Cardiac septum (tissue), 1 donor: ENCODE measurements around the gene FBF1. TPM values are rescaled to one million over a fixed set of nuclear protein-coding genes. Genes with fewer than 3 reads are reported as not detected.
"Not testable (repeated sequence)": the region's sequence is repeated elsewhere in the genome, so short reads cannot be mapped to it uniquely, and the experiment has no call there.

Experiments used
- DNase-seq: peaks from one replicate; pipeline ENCODE4 v3.0.0-alpha.2; 2020; ENCODE audit warnings: low spot score
- intact Hi-C: fragments of 100-400 bp; cut with DNase I; formaldehyde crosslinking; loops from one replicate; pipeline ENCODE4 v1.14.0; 2022
- total RNA-seq: library from RNA; stranded (reverse); fragmentation: NEBNext Ultra II Directional; extraction: Animal tissue kit (Norgen Biotek cat#: 25700); gene quantifications from one replicate; pipeline ENCODE4 v1.2.1, GENCODE V29; 2021
- donor health status: DM: no; HTN: no; CAD: no.

Gene FBF1
- total RNA-seq, 1 donor from 2014 or later = 5.2 TPM

DNA sequence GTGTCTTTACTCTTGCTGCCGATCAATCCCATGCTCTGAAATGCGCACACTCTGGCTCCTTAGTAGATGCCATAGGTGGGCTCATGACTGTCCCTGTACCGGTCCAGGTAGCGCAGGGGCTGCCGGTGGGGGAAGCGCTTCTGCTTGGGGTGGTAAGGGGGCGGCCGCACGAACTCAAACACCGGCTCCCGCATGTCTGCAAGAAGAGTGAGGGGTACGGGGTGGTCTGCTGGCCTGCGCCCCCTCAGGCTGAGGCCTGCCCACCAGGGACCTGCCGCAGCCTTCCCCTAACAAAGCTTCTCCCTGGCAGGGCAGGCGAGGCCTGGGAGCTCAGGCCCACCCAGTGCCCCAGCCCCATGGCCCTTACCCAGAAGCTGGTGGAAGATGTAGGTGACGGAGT lies 42.1 kb downstream of the FBF1 start:
- no peak for DNase-seq
- intact Hi-C loops = no loop called here

DNA sequence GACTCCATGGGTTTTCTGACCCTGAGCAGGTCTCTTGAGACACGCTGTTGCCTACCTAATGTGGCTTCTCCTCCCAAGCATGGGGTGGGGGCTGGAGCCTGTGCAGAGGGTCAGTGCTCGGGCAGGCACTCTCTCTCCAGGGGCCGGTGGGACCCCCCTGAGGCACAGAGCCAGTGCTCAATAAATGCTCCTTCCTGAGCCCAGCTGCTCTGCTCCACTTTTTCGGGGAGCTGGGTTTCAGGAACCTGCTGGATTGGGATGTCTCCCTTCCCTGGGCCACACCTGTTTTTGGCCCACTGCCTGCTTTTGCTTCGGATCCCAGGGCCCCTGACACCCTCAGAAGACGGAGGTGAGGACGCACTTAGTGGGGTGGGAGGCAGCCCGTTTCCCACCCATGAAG lies 42.8 kb downstream of the FBF1 start:
- intact Hi-C loops = no loop called here
- no peak for DNase-seq

DNA sequence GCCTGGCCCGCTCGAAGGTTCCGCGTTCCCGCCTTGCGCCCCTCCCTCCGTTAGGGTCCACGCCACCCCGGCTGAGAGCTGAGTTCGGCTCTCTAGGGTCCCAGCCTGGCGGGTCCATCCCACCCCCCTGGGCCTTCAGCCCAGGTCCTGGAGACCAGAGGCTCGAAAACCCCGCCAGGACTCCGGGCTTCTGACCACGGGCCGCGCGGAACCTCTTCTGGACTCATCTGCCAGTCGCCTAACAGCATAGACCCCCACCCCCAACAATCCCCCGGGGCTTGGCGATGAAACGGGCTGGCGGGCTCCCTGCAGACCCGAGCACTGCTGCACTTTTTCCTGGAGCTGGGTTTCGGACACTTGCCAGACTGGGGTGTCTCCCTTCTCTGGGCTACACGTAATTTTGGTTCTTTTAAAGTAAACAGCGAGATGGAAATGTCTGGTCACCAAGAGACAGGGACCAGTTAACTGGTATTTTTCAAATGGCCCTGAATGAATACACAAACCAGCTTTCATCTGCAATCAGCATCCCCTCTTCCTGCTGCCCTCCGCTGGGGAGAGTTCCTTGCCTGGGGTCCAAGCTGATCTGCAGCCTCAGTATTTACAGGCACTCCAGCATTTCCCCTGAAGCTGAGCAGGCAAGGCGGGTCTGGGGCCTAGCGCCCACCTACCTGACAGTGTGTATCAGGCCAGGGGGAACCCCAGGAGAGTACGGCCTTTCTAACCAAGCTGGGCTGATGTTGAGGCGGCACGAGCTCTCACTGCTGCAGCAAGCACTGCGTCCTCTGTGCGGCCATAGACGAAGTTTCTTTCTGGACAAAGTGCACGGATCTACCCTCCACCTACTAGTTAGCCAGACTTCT lies 43.5 kb downstream of the FBF1 start:
- no peak for DNase-seq
- intact Hi-C loops = loop anchor here (2.0 kb wide), 1 partner anchor 41 kb away; no protein-coding TSS in a partner anchor

DNA sequence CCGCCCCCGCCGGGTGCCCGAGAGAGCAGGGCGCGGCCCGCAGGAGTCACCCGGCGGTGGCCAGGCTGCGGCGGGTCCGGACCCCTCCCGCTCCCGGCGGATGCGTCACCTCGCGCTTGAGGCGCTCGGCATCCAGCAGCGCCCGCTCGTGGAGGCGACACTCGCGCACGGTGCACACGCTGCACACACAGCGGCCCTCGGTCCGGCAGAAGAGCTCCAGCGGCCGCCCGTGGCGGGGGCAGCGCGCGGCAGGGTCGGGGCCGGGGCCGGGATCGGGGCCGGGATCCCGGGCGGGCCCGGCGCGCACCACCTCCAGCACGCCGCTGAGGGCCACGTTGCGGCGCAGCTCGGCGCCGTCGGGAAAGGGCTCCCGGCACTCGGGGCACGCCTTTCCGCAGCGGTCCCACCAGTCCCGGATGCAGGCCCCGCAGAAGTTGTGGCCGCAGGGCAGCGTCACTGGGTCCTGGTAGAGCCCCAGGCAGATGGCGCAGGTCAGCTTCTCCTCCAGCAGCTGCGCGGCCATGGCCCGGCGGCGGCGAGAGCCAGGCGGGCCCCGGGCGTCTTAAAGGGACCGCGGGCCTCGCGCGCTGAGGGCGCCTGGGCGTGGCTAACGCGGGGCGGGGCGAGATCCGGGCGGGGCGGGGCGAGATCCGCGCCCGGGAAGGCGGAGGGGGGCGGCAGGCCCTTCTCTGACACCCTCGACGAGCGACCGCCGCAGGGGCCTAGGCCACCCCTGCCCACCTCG lies 44.3 kb downstream of the FBF1 start, which contains the start of gene TRIM65:
TRIM65 (minus strand) TSS at position 537 of the 745 bp plus-strand sequence; CDS start at position 523, 14 bp downstream.
- intact Hi-C loops = loop anchor here (1.0 to 2.0 kb wide), 2 partner anchors 19 to 40 kb away; no protein-coding TSS in a partner anchor
- peak; percentile 92 for DNase-seq

DNA sequence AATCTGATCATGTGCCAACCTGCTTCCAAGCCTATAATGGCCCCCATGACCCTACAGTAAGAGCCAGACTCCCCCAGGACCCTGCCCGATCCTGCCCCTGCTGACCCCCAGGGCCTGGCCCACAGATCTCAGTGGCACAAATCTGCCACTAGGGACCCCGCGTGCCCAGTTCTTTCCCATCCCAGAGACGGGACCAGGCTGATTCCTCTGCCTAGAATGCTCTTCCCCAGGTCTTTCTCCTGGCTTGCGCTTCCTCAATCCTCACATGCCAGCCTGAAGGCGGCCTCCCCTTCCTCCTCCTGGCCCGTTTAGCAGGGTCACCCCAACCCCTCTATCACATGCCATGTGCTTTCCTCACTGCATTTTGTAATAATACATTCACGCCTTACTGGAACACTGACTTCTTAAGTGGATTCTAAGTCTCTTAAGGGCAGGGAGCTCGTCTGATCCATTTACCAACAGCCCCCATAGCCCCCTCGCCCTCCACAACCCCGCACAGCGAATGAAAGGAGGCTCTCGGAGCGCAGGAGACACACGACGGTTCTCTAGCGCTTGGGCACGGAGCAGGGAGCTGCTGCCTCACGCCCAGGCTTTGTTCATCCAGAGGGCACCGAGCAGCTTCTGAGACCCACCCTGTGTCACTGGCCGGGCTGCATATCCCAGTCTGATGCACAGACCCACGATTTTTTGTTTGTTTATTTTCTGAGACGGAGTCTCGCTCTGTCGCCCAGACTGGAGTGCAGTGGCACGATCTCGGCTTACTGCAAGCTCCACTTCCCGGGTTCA lies 45.3 kb downstream of the FBF1 start:
- DNase-seq = no peak
- intact Hi-C loops = loop anchor here (1.0 to 2.0 kb wide), 2 partner anchors 18 to 39 kb away; no protein-coding TSS in a partner anchor

DNA sequence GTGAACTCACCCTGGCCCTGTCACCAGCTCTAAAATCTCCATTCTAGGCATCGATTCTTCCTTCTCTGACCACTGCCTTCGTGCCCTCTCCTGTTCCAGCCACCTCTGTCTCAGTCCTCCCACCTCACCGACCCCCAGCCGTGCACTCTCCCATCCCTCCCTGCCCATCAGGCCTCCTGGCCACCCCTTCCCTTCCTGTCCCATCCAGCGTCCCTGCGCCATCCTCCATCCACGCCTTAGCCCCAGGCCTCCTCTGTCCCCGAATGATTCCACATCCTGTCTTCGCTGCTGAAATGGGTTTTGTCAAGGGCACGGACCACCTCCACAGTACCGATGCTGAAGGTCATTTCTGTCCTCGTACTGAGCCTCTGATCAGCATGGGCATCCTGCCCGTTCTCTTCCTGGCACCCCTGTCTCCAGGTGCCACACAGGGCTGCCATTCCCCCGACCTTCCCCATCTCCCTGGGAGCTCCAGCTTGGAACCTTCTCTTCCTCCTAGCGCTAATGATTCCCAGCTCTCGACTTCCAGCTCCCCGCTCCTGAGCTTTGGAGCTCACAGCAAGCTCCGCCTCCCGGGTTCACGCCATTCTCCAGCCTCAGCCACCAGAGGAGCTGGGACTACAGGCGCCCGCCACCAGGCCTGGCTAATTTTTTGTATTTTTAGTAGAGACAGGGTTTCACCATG lies 46.7 kb downstream of the FBF1 start:
- DNase-seq = no peak
- intact Hi-C loops = no loop called here

DNA sequence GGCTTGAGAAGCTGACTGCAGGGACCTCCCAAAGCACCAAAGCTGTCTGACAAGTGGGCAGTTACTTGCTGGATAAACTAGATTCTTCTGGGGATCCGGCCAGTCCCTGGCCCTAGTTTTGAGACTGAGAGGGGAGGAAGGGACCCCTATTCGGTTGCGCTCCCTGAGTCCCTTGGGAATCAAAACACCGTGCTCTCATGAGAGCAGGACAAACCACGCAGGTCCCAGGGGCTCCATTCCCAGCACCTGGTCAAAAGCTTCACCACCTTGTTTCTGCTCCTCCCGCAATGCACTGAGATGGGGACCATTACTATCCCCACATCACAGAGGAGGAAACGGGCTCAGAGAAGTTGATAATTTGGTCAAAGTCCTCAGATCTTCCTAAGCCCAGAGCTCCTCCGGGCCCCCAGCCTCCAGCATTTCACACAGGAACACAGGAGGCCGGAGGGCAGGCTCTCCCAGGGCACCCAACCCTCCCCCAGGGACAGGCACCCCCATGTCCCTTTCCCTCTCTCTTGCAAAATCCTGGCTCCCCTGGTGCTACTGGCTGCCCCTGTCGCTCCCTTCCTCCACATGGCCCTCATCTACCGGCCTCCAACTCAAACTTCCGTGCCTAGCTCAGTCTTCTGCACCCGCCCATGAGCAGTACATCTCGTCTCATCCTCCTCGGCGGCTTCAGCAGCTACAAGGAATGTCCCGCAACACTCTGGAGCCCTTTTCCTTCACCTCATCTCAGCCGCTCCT lies 47.4 kb downstream of the FBF1 start:
- DNase-seq = no peak
- intact Hi-C loops = no loop called here

DNA sequence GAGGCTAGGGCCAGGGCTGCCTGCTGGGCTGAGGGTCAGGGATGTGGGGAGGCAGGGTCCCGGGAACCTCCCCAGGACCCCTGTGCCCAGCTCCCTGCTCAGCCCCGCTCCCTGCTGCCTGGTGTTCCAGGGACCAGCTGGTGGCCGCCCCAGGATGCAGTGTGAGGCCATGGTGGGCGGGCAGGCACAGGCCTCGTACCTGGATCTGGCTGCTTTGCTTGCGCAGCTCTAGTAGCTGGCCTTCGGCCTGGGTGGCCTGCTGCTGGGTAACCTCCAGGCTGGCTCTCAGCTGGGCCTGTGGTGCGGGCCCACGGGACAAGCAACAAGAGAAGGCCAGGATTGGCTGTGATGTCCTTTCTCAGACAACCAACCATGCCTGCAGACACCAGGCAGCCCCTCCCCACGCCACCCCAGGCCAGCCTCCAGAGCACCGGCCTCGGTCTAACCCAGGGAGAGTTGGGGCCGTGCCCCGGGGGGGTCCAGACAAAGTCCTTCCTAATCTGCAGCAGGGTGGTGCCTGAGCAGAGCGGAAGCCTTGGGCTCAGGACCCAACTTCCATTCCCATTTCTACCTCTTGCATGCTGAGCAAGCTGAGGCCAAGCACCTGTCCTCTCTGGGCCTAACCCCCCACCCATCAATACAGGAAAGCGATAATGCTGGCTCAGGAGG lies 48.2 kb downstream of the FBF1 start:
- DNase-seq = no peak
- intact Hi-C loops = no loop called here

DNA sequence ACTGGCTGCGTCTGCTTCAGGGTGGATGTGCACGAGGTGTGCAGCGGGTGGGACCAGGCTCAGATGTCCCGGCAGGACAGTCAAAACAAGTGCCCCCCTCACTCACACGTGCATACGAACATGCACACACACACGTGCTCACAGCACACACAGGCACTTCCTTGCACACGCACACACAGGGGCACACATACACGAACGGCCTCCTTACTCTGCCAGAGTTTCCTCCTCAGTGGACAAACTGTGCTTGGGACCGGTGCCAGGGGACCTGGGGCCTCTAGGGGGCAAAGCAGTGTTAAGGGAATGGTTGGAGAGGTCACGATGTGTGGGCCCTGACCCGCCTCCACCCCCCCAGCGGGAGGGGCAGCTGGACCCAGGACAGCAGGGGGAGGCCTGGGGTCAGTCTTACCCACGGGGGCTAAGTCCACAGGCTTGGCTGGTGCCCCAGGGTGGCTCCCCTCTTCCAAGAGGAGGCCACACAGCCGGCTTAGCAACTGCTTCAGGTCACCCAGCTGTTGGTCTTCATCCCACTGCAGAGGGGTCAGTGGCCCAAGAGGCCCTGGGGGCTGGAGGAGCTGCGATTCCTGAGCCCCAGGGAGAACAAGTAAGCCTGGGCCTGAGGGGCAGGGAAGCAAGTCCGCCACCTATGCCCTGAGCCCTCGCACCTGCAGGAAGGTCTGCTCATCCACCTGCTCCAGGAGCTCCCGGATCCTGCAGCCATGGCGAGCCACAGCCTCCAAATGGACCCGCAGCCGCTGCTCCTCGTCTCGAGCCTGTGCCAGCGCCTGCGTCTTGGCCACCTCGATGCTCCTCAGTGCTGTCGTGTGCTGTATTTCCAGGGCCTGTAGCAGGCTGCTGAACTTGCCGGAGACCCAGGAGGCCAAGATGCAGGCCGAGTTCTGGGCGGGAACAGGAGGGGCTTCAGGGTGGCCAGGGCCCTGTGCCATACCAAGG lies 49.0 kb downstream of the FBF1 start:
- DNase-seq = no peak
- intact Hi-C loops = no loop called here

DNA sequence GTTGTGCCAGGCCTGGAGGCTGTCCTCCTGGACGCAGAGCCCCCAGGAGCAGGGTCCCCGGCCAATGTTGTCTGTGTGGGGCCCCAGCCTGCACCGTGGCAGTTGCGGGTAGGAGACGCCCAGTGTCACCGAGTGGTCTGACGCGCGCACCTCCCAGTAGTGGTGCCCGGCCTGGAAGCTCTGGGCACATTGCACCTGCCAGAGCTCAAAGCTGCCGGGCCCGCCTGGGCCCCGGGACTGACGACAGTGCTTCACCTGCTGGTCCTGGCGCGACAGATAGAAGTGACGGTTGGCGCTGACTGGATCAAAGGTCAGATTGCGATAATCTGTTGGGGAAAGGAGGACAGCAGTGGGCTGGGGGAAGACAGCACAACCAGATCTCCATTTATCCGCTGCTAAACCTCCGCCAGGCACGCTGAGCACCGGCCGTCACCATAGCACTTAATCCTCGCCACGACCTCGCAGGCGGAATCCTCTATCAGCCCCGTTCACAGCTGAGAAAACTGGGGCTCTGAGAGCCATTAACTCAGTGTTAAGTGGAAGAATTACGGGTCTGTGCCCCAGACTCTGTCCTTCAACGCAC lies 49.7 kb downstream of the FBF1 start:
- DNase-seq = no peak
- intact Hi-C loops = no loop called here

DNA sequence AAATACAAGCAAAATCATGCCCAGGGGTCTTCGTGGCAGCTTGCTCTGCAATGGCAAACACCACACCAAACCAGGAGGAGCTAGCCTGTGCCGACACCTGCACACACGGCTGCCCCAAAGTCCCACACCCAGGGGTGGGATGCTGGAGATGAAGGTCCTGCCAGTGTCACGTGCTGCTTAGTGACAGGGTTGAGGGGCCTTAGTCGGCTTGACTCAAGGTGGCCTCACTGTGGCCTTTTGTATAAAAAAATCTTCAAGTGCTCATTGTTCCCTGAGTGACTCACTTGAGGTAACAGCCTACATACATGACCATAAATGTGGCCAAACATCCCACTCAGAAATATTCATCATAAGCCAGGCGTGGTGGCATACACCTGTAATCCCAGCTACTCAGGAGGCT lies 51.4 kb downstream of the FBF1 start:
- intact Hi-C loops = no loop called here
- DNase-seq = no peak

DNA sequence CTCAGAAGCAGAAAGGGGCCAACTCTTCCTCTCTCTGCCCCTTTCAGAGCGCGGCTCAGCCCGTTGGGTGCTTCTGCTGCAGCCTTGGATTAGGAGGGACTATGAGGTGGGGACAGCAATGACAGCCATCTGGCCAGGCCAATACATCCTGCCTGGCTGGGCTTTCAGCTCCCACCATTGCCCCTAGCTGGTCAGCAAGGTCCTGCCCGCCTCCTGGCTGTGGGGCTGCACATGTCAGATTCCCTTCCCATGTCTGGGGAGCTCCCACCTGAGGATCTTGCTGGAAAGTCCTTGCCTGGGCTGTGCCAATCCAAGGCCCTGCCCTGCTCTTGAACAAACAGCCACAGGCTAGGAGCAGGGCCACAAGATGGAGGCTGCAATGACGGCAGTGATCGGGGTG lies 52.4 kb downstream of the FBF1 start:
- intact Hi-C loops = no loop called here
- no peak for DNase-seq

DNA sequence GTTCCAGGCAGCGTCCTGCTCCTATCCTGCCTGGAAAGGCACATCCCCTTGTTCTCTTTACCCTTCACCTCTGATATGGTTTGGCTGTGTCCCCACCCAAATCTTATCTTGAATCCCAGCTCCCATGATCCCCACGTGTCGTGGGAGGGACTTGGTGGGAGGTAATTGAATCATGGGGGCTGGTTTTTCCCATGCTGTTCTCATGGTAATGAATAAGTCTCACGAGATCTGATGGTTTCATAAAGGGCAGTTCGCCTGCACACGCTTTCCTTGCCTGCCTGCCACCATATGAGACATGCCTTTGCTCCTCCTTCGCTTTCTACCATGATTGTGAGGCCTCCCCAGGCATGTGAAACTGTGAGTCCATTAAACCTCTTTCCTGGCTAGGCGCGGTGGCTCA lies 55.0 kb downstream of the FBF1 start:
- DNase-seq, intact Hi-C loops: not testable (repeated sequence)

DNA sequence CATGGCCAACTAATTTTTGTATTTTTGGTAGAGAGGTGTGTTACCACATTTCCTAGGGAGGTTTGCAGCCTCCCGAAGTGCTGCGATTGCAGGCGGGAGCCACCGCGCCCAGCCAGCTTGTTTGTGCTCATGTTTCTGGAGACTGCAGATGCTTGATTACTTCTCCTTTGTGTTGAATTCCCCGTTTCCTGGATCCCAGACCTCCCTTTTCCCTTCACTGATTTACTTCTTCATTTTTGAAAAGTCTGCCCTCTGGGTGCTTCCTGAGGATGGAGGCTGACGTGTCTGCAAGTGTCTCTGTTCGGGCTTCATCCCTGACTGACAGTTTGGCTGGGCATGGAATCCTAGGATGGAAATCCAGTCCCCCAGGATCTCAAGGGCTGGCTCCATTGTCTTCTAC lies 55.4 kb downstream of the FBF1 start:
- DNase-seq = no peak
- intact Hi-C loops = no loop called here

DNA sequence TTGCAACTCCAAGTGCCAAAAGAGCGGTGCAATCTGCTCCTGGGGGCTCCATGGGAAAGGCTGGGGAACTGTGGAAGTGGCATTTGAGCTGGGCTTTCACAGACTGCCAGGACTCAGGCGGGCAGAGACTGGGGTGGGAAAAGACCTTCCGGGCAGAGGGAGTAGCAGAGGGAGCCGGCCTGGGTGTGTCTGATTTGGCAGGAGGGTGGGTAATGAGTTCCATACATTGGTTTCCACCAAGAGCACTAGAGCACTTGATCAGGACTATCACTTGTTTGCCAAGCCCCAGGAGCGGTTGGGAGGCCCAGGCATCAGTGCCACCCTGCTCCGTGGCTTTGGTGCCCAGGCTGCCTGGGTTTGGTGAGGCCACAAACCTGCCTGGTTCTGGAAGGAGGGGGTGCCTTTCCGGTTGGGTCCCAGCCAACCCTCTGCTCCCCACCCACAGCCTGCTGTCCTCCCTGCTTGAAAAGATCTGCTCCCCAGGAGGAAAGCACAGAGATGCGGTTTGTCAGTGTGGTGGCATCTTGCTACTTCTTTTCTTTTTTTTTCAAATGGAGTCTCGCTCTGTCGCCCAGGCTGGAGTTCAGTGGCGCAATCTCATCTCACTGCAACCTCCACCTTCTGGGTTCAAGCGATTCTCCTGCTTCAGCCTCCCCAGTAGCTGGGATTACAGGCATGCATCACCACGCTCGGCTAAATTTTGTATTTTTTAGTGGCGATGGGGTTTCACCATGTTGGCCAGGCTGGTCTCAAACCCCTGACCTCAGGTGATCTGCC lies 59.0 kb downstream of the FBF1 start:
- DNase-seq = no peak
- intact Hi-C loops = no loop called here

DNA sequence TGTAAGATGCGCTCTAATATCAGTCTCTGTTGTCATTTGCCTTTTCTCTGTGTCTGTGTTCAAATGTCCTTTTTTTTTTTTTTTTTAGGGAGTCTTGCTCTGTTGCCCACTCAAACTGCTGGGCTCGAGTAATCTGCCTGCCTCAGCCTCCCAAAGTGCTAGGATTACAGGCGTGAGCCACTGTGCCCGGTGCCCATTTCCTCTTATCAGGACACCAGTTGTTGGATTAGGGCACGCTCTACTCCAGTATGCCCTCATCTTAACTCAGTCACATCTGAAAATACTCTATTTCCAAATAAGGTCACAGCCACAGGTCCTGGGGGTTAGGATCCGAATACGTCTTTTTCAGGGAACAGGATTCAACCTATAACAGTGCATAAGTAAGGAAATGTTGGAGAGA lies 60.6 kb downstream of the FBF1 start:
- DNase-seq = no peak
- intact Hi-C loops = no loop called here
